ENCODE data around the gene TRPM5. TPM values are rescaled to one million over a fixed set of nuclear protein-coding genes. Genes with fewer than 3 reads are reported as not detected.

Gene TRPM5
- total and polyA plus RNA-seq, 2 experiments from 2014 or later, result not detected

DNA sequence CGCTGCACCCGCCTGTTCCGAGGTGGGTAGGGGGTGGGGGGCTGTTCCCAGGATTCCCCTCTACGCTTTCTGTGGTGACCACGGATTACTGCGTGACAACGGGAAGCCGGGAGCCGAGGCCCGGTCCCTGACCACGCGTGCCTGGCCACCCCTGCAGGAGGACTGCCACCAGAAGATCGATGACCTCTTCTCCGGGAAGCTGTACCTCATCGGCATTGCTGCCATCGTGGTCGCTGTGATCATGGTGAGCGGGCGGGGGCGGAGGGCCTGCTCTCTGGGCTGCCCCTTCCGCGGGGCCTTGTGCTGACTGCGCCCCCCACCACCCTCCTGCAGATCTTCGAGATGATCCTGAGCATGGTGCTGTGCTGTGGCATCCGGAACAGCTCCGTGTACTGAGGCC is 47.8 kb downstream of the TRPM5 start:
- H3K36me3 ChIP-seq (ENCODE audit: insufficient read depth), result no peaks in the 10 kb centered on the region; the same call in 1 of the 2 replicates
- H3K27me3 ChIP-seq (ENCODE audit: insufficient read depth), result no peaks in the 10 kb centered on the region
- H3K27ac ChIP-seq (ENCODE audit: low read depth), result no peak overlapping the region
- H3K9me2 ChIP-seq (ENCODE audit: insufficient read depth), result no peaks in the 10 kb centered on the region
- no peak overlapping the region for H3K4me3 ChIP-seq
- no peaks in the 10 kb centered on the region for H3F3A ChIP-seq (replicated peaks; ENCODE audit: low read depth)
- DNase-seq (ENCODE audit: low spot score) (no peak), ATAC-seq (no peak)
- Mint-ChIP-seq H3K9me3 (no peaks in the 10 kb centered on the region), H3K27ac (no peak overlapping the region), H3K4me1 (peaks cover 2% of the 10 kb centered on the region; the same call in 2 of the 3 replicates), H3K4me3 (no peak overlapping the region), H3K36me3 (ENCODE audit: low read depth) (peaks cover 10% of the 10 kb centered on the region; the same call in 1 of the 3 replicates), H3K27me3 (ENCODE audit: insufficient read depth, low read depth, poor library complexity) (peaks cover 11% of the 10 kb centered on the region)
- H3K79me2 ChIP-seq (replicated peaks; ENCODE audit: insufficient read depth), result peaks cover 6% of the 10 kb centered on the region
- H3K4me2 ChIP-seq, result no peak overlapping the region
- peaks cover 2% of the 10 kb centered on the region; the same call in 1 of the 2 replicates for H3K4me1 ChIP-seq (ENCODE audit: insufficient read depth)
- no peak overlapping the region for H2AFZ ChIP-seq
- no peaks in the 10 kb centered on the region; the same call in 1 of the 2 replicates for H4K20me1 ChIP-seq (replicated peaks; ENCODE audit: insufficient read depth)
- no peak for TF ChIP-seq POLR2AphosphoS5 (IDR thresholded peaks at IDR 0.05; ENCODE audit: low read depth)
- no peak for TF ChIP-seq STAT1 (IDR thresholded peaks at IDR 0.05; ENCODE audit: unreplicated experiment)
- TF ChIP-seq JUNB (IDR thresholded peaks at IDR 0.05; ENCODE audit: unreplicated experiment), result no peak
- TF ChIP-seq EZH2 (IDR thresholded peaks at IDR 0.05; ENCODE audit: low read depth, unreplicated experiment), result no peak
- no peak for TF ChIP-seq EZH2phosphoT487 (IDR thresholded peaks at IDR 0.05; ENCODE audit: unreplicated experiment)
- no peak for TF ChIP-seq ETS1 (IDR thresholded peaks at IDR 0.05)
- TF ChIP-seq ZNF331 (CRISPR knock-in tag; IDR thresholded peaks at IDR 0.05; ENCODE audit: low read depth), result no peak
- TF ChIP-seq, protein P1, sequence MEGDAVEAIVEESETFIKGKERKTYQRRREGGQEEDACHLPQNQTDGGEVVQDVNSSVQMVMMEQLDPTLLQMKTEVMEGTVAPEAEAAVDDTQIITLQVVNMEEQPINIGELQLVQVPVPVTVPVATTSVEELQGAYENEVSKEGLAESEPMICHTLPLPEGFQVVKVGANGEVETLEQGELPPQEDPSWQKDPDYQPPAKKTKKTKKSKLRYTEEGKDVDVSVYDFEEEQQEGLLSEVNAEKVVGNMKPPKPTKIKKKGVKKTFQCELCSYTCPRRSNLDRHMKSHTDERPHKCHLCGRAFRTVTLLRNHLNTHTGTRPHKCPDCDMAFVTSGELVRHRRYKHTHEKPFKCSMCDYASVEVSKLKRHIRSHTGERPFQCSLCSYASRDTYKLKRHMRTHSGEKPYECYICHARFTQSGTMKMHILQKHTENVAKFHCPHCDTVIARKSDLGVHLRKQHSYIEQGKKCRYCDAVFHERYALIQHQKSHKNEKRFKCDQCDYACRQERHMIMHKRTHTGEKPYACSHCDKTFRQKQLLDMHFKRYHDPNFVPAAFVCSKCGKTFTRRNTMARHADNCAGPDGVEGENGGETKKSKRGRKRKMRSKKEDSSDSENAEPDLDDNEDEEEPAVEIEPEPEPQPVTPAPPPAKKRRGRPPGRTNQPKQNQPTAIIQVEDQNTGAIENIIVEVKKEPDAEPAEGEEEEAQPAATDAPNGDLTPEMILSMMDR (conservative IDR thresholded peaks at IDR 0.05; ENCODE audit: low read depth in 2 of 2), result no peak
- no peak for TF ChIP-seq ZNF462 (CRISPR knock-in tag; IDR thresholded peaks at IDR 0.05)
- no peak for TF ChIP-seq CREB1 (CRISPR knock-in tag; IDR thresholded peaks at IDR 0.05; ENCODE audit: low read depth)
- TF ChIP-seq NANOG (IDR thresholded peaks at IDR 0.05; ENCODE audit: borderline replicate concordance), result no peak
- TF ChIP-seq REST (IDR thresholded peaks at IDR 0.05; ENCODE audit: unreplicated experiment), result no peak
- no peak for TF ChIP-seq ZNF114 (CRISPR knock-in tag; IDR thresholded peaks at IDR 0.05)

Measured in GM23338 (cell line).